Prostate gland (tissue), 2 donors: ENCODE measurements around the gene MUSTN1. TPM values are rescaled to one million over a fixed set of nuclear protein-coding genes. Genes with fewer than 3 reads are reported as not detected.

ENCODE experiments used
- DNase-seq: peaks from one replicate; pipeline ENCODE4 v3.0.0-alpha.2; 2019; ENCODE audit warnings: low spot score
- H3K27ac ChIP-seq, 2 donors: fragments of 200-600 bp; sonication (generic); 2 replicates each; pipeline ENCODE4 v1.5.1; 2017 to 2019
- H3K27me3 ChIP-seq: fragments of 200-600 bp; sonication (generic); replicated peaks from 2 replicates; pipeline ENCODE4 v1.5.1; 2019; ENCODE audit not compliant: insufficient read depth
- H3K36me3 ChIP-seq, 2 donors: fragments of 200-600 bp; sonication (generic); 1 replicate in 1 of 2; 2 replicates in 1 of 2; pipeline versions ENCODE4 v1.5.1 to v1.8.1; 2017 to 2019
- H3K4me1 ChIP-seq: fragments of 200-600 bp; sonication (generic); replicated peaks from 2 replicates; pipeline ENCODE4 v1.5.1; 2019
- H3K4me3 ChIP-seq, 2 donors: fragments of 200-600 bp; sonication (generic); 2 replicates each; pipeline ENCODE4 v1.5.1; 2017 to 2019
- H3K9me3 ChIP-seq: fragments of 200-600 bp; sonication (generic); 2 replicates; pipeline ENCODE4 v1.5.1; 2017
- CTCF ChIP-seq, 4 experiments: fragments of 200-600 bp in 2 of 4; fragments of 450-650 bp in 2 of 4; sonication (generic) in 2 of 4; IDR thresholded peaks; 1 replicate in 3 of 4; 2 replicates in 1 of 4; pipeline ENCODE4 v1.5.1; 2016 to 2019; ENCODE audit warnings: antibody characterized with exemption in 4 of 4, mild to moderate bottlenecking in 2 of 4, moderate library complexity in 2 of 4
- POLR2A ChIP-seq: fragments of 450-650 bp; IDR thresholded peaks from one replicate; pipeline ENCODE4 v1.6.1; 2016; ENCODE audit warnings: antibody characterized with exemption, mild to moderate bottlenecking
- POLR2AphosphoS5 ChIP-seq: sonication (generic); formaldehyde crosslinking; IDR thresholded peaks from one replicate; pipeline ENCODE4 v1.6.1; 2017; ENCODE audit warnings: antibody characterized with exemption
- WGBS: methylation state at CpG from one replicate; pipeline ENCODE4 v1.1.5; 2018; 5-methylcytosine and 5-hydroxymethylcytosine counted together
- intact Hi-C: fragments of 100-400 bp; cut with DNase I; formaldehyde crosslinking; loops from one replicate; pipeline ENCODE4 v1.14.2; 2022
- total RNA-seq, 2 donors: library from RNA; depleted of rRNA; stranded (reverse); fragments of >200 nt; gene quantifications; one replicate each; pipeline ENCODE4 v1.1.0, GENCODE V29; 2016

MUSTN1 gene
- total RNA-seq, 2 donors from 2014 or later = 10.5 to 14.4 TPM

GRCh38 chr3:52865994-52866393 is 31.2 kb upstream of the MUSTN1 start:
- TF ChIP-seq CTCF (IDR thresholded peaks at IDR 0.05) (no peak), POLR2AphosphoS5 (no peak), POLR2A (no peak)
- WGBS = 89% methylated on average over 13 of the region's 13 CpGs

GRCh38 chr3:52860424-52860768 is 25.6 kb upstream of the MUSTN1 start:
- no peaks in the 10 kb centered on the region for H3K4me1 ChIP-seq
- 79% methylated on average over 8 of the region's 8 CpGs for WGBS
- TF ChIP-seq POLR2A (no peak), POLR2AphosphoS5 (no peak), CTCF (IDR thresholded peaks at IDR 0.05) (no peak)
- intact Hi-C loops = no loop called here
- no peaks in the 10 kb centered on the region for H3K36me3 ChIP-seq
- DNase-seq = no peak
- H3K27ac ChIP-seq = no peak overlapping the region
- no peak overlapping the region for H3K4me3 ChIP-seq
- H3K9me3 ChIP-seq = no peaks in the 10 kb centered on the region
- H3K27me3 ChIP-seq = no peaks in the 10 kb centered on the region

More at GRCh38 chr3:52865994-52866393, 31.2 kb upstream of the MUSTN1 start:
- Histone ChIP-seq H3K9me3 (no peaks in the 10 kb centered on the region), H3K27me3 (no peaks in the 10 kb centered on the region), H3K27ac (no peak overlapping the region), H3K4me3 (no peak overlapping the region), H3K4me1 (no peaks in the 10 kb centered on the region), H3K36me3 (no peaks in the 10 kb centered on the region)
- intact Hi-C loops = no loop called here
- no peak for DNase-seq

GRCh38 chr3:52859686-52860423 is 25.0 kb upstream of the MUSTN1 start:
- no peak overlapping the region for H3K4me3 ChIP-seq
- no peaks in the 10 kb centered on the region for H3K27me3 ChIP-seq
- no peaks in the 10 kb centered on the region for H3K9me3 ChIP-seq
- intact Hi-C loops = no loop called here
- no peaks in the 10 kb centered on the region for H3K36me3 ChIP-seq
- H3K27ac ChIP-seq = no peak overlapping the region
- TF ChIP-seq POLR2A = no peak
- TF ChIP-seq CTCF (IDR thresholded peaks at IDR 0.05) = no peak
- no peak for TF ChIP-seq POLR2AphosphoS5
- 87% methylated on average over 8 of the region's 8 CpGs for WGBS
- H3K4me1 ChIP-seq = no peaks in the 10 kb centered on the region
- DNase-seq = no peak

GRCh38 chr3:52857864-52858263 is 23.0 kb upstream of the MUSTN1 start:
- no peaks in the 10 kb centered on the region for H3K36me3 ChIP-seq
- WGBS = 73% methylated on average over 5 of the region's 5 CpGs
- H3K27ac ChIP-seq = no peak overlapping the region
- no peaks in the 10 kb centered on the region for H3K4me1 ChIP-seq
- H3K9me3 ChIP-seq = no peaks in the 10 kb centered on the region
- H3K4me3 ChIP-seq = no peak overlapping the region
- H3K27me3 ChIP-seq = no peaks in the 10 kb centered on the region
- no peak for TF ChIP-seq POLR2A
- TF ChIP-seq CTCF (IDR thresholded peaks at IDR 0.05) = no peak
- no peak for TF ChIP-seq POLR2AphosphoS5
- DNase-seq = no peak
- intact Hi-C loops = no loop called here

GRCh38 chr3:52857133-52857532 is 22.3 kb upstream of the MUSTN1 start:
- WGBS = 69% methylated on average over 3 of the region's 3 CpGs
- H3K27me3 ChIP-seq = no peaks in the 10 kb centered on the region
- H3K9me3 ChIP-seq = no peaks in the 10 kb centered on the region
- TF ChIP-seq CTCF (IDR thresholded peaks at IDR 0.05) (no peak), POLR2A (no peak), POLR2AphosphoS5 (no peak)
- H3K4me3 ChIP-seq = no peak overlapping the region
- no peaks in the 10 kb centered on the region for H3K36me3 ChIP-seq
- no peaks in the 10 kb centered on the region for H3K4me1 ChIP-seq
- no peak overlapping the region for H3K27ac ChIP-seq
- intact Hi-C loops = no loop called here
- no peak for DNase-seq
